Left renal cortex interstitium (tissue), 4 donors: ENCODE measurements around the gene RRP1B. TPM values are rescaled to one million over a fixed set of nuclear protein-coding genes. Genes with fewer than 3 reads are reported as not detected.
"Not testable (repeated sequence)": the region's sequence is repeated elsewhere in the genome, so short reads cannot be mapped to it uniquely, and the experiment has no call there.

Source experiments
- DNase-seq, 4 donors: peaks; one replicate each; pipeline ENCODE4 v3.0.0-alpha.2; 2013; ENCODE audit warnings: low read depth in 4 of 4, low spot score in 2 of 4, missing footprints in 1 of 4
- polyA plus RNA-seq, 4 donors: library from polyadenylated mRNA; unstranded; fragments of 120-200 nt; gene quantifications; one replicate each; pipeline ENCODE4 v1.2.1, GENCODE V29; 2013; ENCODE audit not compliant: insufficient read length in 4 of 4

The RRP1B gene
- polyA plus RNA-seq, 4 donors: 28.0 to 32.7 (median 30.0) TPM

GRCh38 chr21:43697758-43698643 lies 38.6 kb downstream of the RRP1B start:
- DNase-seq: no peak

DNA sequence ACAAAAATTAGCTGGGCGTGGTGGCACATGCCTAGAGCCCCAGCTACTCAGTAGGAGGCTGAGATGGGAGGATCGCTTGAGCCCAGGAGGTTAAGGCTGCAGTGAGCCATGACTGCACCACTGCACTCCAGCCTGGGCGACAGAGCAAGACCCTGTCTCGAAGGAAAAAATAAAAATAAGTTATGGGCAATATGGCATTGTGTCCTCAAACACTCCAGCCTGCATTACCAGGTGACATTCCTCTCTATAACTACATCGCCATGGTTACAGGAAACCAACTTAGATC lies 40.1 kb downstream of the RRP1B start:
- not testable (repeated sequence) for DNase-seq

- no peak for DNase-seq
These were observed 40.7 kb downstream of the RRP1B start for GRCh38 chr21:43699933-43700599.

GRCh38 chr21:43701936-43702784 lies 42.8 kb downstream of the RRP1B start:
- no peak for DNase-seq

DNA sequence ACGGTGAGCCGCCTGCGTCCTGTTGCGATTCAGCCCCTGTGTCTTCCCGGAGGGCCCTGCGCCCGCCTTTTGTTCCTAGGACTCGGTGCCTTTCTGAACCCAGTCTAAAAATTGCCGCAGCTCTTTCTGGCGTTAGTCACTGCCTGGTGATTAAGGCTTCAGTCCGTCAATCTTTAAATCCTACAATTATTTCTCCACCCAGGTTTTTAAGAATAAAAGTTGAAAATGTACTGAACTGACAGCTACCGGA lies 43.4 kb downstream of the RRP1B start:
- DNase-seq: no peak

DNA sequence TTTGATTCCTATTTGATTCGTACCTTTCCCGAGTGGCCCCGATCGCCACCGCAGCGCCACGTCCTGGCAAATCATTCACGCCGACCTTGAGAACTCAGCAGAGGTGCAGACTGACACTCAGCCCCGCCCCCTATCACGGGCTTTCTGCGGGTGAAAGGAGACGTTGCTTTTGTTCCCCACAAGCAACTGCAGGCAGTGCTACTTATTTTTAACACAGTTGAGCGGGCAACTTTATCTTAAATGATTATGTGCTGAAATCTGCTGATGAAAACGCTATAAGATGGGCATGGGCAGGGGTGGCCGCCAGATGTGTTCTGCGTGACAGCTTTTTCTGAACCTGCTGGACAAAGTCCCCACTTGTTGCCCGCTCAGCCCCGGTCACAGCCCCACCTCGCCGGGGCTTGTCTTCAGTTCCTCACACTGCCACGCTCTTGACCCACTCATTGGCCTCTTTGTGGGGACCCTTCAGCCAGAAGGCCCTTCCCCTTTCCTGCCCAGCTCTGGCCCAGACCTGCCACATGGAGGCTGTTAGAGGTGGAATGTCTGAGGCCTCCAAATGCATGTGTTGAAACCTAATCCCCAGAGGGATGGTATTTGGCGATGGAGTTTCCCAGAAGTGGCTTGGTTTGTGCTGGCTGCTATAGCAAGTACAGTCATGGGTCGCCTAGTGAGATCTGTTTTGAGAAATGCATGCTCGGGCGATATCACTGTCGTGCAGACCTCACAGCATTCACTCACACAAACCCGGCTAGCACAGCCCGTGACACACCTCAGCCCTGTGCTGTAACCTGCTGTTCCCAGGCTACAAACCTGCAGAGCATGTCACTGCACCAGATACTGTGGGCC lies 43.9 kb downstream of the RRP1B start:
- DNase-seq: no peak

DNA sequence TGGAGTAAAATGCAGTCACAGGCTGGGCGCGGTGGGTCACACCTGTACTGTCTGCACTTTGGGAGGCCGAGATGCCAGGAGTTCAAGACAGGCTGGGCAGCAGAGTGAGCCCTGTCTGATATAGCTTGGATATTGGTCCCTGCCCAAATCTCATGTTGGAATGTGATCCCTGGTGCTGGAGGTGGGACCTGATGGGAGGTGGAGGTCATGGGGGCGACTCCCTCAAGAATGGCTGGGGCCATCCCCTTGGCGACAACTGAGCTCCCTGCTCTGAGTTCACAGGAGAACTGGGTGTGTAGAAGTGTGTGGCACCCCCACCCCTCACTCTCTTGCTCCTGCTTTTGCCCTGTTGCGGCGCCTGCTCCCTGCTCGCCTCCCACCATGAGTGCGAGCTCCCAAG lies 48.1 kb downstream of the RRP1B start:
- no peak for DNase-seq

DNA sequence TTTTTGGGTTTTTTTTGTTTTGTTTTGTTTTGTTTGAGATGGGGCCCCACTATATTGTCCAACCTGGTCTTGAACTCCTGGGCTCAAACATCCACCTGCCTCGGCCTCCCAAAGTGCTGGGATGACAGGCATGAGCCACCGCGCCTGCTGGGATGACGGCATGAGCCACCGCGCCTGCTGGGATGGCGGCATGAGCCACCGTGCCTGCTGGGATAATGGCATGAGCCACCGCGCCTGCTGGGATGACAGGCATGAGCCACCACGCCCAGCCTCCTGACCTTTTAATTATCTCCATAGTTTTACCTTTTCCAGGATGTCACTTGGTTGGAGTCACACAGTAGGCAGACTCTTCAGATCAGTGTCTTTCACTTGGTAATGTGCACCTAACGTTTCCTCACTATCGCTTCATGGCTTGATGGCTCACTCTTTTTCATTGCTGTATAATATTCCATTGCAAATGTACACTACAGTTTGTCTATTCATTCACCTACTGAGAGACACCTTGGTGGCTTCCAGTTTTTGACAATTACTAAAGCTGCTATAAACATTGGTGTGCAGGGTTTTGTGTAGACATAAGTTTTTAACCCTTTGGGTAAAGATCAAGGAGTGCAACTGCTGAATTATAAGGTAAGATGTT lies 49.5 kb downstream of the RRP1B start:
- no peak for DNase-seq

GRCh38 chr21:43712268-43712942 lies 53.0 kb downstream of the RRP1B start:
- no peak for DNase-seq

DNA sequence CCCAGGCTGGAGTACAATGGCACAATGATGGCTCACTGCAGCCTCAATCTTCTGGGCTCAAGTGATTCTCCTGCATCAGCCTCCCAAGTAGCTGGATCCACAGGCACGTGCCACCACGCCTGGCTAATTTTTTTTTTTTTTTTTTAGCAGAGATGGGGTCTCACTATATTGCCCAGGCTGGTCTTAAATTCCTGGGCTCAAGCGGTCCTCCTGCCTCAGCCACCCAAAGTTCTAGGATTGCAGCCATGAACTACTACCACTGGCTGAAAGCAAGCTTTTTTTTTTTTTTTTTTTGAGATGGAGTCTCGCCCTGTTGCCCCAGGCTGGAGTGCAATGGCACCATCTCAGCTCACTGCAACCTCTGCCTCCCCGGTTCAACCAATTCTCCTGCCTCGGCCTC lies 53.8 kb downstream of the RRP1B start:
- not testable (repeated sequence) for DNase-seq

DNA sequence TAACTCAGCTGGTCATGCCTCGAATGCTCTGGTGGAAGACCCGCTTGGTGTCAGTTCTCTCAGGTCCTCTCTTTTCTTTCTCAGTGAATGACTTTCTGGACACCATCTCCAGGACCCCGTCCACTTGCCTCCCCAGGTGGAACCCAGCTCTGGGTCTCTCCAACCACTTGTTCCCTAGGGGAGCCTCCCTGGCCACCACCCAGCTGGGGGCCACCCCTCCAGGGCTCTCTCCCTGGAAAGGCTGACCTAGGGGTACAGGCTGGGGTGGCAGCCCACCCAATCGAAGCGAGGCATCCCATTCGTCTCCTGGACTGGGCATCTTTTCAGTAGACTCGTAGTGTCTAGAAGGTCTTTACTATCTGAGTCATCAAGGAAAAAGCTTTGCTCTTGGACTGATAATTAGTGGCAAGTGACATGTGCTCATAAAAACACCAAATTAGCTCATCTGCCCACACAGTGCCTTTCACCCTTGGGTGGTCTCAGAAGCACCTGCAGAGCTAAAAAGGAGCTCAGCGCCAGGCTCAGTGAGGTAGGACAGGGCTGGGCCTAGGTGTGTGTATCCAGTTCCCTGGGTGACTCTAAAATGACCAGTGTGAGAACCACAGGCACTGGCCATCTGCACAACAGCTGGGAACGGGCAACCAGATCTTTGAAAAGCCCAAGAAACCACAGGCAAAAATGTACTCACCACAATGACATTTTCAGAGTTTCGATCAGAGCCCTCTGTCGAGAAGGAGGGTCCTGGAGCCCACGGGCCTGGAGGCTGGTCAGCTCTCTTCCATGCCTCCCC lies 57.2 kb downstream of the RRP1B start:
- DNase-seq: no peak

DNA sequence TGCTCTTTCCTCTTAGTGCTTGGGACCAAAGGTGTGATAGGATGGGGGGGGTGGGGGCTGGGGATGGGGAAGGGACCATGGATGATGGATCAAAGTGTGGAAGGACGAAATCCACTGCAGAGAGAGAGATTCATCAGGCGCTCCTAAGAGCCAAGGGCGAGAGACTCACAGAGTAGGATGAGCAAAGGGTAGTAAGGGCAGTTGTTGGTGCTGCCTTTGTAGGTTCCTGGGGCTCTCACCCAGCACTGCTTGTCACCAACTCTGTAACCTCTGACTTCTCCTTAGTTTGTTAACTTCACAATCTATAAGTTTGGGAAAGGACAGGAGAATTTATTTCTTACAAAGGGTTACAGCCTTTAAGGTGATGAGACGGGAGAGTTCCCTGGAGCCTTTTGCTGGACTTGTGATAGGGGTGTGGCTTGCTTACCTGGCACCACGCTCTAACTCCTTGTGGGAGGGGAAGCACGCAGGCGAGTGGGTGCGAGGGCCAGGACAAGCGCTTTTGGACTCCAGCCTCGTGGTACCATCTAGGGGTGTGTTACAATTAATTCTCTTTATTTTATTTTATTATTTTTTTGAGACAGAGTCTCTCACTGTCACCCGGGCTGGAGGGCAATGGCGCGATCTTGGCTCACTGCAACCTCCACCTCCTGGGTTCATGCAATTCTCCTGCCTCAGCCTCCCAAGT lies 58.0 kb downstream of the RRP1B start:
- DNase-seq: no peak

DNA sequence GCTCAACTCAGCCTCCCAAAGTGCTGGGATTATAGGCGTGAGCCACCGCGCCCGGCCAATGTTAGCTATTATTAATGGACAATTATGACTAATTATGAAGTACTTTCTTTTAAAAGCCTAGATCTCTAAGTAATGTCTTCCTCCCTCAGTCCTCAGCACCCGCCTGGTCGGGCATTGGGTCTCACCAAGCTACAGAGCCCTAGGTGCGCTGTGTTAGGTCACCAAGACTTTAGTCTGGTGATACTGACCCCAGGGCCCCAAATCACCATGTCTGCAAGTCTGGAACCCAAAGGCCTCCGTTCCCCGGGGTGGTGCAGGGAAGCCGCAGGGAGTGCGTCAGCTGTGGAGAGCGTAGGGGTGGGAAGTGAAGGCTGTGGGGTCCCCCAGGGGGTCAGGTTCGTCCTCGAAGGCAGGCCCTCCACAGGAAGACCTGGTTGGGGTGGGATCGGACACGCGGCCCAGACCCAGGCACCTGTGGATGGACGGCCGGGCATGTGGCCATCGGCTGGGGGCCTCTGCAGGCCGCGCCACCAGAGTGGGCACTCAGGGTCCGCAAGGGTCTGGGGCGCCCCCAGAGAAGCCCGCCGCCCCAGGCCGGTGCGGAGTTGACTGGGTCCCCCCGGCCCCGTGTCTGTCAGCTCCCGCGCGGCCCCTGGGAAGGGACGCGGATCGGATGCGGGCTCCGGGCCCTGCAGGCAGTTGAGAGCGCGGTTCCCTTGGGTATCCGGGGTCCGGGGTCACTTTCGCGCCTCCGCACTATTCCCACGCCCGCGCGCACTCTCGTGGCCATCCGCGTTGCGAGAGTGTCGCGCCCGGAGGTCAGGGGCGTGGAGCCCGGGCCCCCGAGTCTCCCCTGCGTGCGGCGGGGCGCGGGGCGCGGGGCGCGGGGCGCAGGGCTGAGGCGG lies 58.9 kb downstream of the RRP1B start:
- DNase-seq: no peak

DNA sequence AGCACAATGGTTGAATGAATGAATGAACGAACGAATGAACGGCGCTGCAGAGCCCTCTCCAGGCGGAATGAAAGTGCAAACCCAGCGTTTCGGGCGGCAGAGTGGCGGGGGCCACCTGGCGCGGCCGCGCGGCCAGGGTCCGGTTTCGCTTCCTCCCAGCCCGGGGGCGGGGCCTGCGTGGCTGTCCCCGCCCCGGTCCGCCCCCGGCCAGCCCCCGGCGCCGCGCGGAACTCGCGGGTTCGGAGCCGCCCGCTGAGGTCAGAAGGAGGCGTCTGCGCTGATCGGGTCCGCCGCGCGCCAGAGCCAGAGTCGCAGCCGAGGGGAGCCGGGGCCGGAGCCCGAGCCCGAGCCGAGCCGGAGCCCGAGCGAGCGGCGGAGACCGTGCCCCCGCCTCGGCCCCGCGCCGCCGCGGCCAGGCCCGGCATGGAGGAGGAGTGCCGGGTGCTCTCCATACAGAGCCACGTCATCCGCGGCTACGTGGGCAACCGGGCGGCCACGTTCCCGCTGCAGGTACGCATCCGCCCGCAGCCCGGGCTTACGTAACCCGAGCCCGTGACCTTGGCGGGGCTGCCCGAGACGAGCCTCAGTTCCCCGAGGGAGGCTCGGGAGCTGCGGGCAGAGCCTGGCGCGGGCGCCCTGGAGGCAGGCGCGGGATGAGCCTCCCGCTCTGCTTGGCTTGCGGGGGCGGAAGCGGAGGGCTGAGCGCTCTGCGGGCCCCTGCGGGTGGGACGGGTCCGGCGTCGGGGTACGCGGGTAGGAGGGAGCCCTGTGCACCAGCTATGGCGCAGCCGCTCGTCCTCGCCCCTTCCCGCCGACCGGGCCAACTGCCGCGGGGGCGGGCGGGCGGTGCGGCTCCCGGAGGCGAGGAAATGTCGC lies 59.8 kb downstream of the RRP1B start, which contains the start of gene PDXK:
Gene PDXK (plus strand): TSS at position 258 of the 876 bp plus-strand sequence. CDS start 166 bp downstream, at position 424.
- peak in 2 of 4 donors; percentile 62 to 82 for DNase-seq

GRCh38 chr21:43719748-43720538 lies 60.6 kb downstream of the RRP1B start:
- DNase-seq: no peak
